Measurements from ENCODE around the gene CXCL13.
A peak's percentile ranks its signal among the peaks of the same experiment; 100 is the strongest.
"Not testable (repeated sequence)": the region's sequence is repeated elsewhere in the genome, so short reads cannot be mapped to it uniquely, and the experiment has no call there.

CXCL13 gene

GRCh38 chr4:77601614-77602187, 3.9 kb upstream of the CXCL13 start:
- no peak for DNase-seq (ENCODE audit: low read depth)

- no peak for DNase-seq (ENCODE audit: low read depth)
Measured at GRCh38 chr4:77613267-77613666, 7.6 kb downstream of the CXCL13 start.

- DNase-seq (ENCODE audit: low read depth) = no peak
Measured at GRCh38 chr4:77615153-77615552, 9.5 kb downstream of the CXCL13 start.

GRCh38 chr4:77617203-77617602, 11.6 kb downstream of the CXCL13 start:
- DNase-seq (ENCODE audit: low read depth) = no peak

GRCh38 chr4:77618383-77619241, 13.0 kb downstream of the CXCL13 start:
- DNase-seq (ENCODE audit: low read depth) = no peak

- DNase-seq (ENCODE audit: low read depth) = no peak
Measured at GRCh38 chr4:77619408-77619807, 13.8 kb downstream of the CXCL13 start.

GRCh38 chr4:77621254-77621653, 15.6 kb downstream of the CXCL13 start:
- DNase-seq (ENCODE audit: low read depth) = no peak

GRCh38 chr4:77623091-77623490, 17.5 kb downstream of the CXCL13 start:
- DNase-seq (ENCODE audit: low read depth) = no peak

- DNase-seq (ENCODE audit: low read depth) = no peak
Measured at GRCh38 chr4:77624213-77624612, 18.6 kb downstream of the CXCL13 start.

GRCh38 chr4:77625485-77625884, 19.9 kb downstream of the CXCL13 start:
- no peak for DNase-seq (ENCODE audit: low read depth)

GRCh38 chr4:77629885-77630284, 24.3 kb downstream of the CXCL13 start:
- DNase-seq (ENCODE audit: low read depth) = no peak

- DNase-seq (ENCODE audit: low read depth) = no peak
Measured at GRCh38 chr4:77631276-77631675, 25.7 kb downstream of the CXCL13 start.

- no peak for DNase-seq (ENCODE audit: low read depth)
Measured at GRCh38 chr4:77634132-77634785, 28.6 kb downstream of the CXCL13 start.

GRCh38 chr4:77635246-77635645, 29.6 kb downstream of the CXCL13 start:
- no peak for DNase-seq (ENCODE audit: low read depth)

GRCh38 chr4:77635876-77636275, 30.3 kb downstream of the CXCL13 start:
- DNase-seq (ENCODE audit: low read depth) = no peak

- DNase-seq (ENCODE audit: low read depth) = peak; percentile 16
Measured at GRCh38 chr4:77636902-77637301, 31.3 kb downstream of the CXCL13 start.

GRCh38 chr4:77644069-77644468, 38.4 kb downstream of the CXCL13 start:
- DNase-seq (ENCODE audit: low read depth) = not testable (repeated sequence)

GRCh38 chr4:77650787-77651186, 45.2 kb downstream of the CXCL13 start:
- DNase-seq (ENCODE audit: low read depth) = no peak

GRCh38 chr4:77651820-77652219, 46.2 kb downstream of the CXCL13 start:
- DNase-seq (ENCODE audit: low read depth) = no peak

- no peak for DNase-seq (ENCODE audit: low read depth)
Measured at GRCh38 chr4:77652237-77652897, 46.7 kb downstream of the CXCL13 start.

- DNase-seq (ENCODE audit: low read depth) = no peak
Measured at GRCh38 chr4:77653162-77653758, 47.6 kb downstream of the CXCL13 start.

GRCh38 chr4:77660318-77660717, 54.7 kb downstream of the CXCL13 start:
- not testable (repeated sequence) for DNase-seq (ENCODE audit: low read depth)

Measured in GM04503 (cell line).